Type B pancreatic cell (in vitro differentiated cells): Measurements from ENCODE around the gene OR4E1. TPM values are rescaled to one million over a fixed set of nuclear protein-coding genes. Genes with fewer than 3 reads are reported as not detected.

Source experiments
- DNase-seq: peaks from one replicate; pipeline ENCODE4 v3.0.0; 2021; ENCODE audit warnings: mixed read lengths; ENCODE audit not compliant: unreplicated experiment; ENCODE audit errors: extremely low spot score
- H3K27ac Mint-ChIP-seq: 2 replicates; pipeline ENCODE4 v1.8.0; 2021; ENCODE audit warnings: mild to moderate bottlenecking, mixed read lengths
- H3K27me3 Mint-ChIP-seq: 2 replicates; pipeline ENCODE4 v1.8.0; 2021; ENCODE audit warnings: mixed read lengths
- H3K36me3 Mint-ChIP-seq: 2 replicates; pipeline ENCODE4 v1.8.0; 2021; ENCODE audit warnings: mixed read lengths
- H3K4me1 Mint-ChIP-seq: one replicate; pipeline ENCODE4 v1.8.0; 2021; ENCODE audit warnings: mixed read lengths; ENCODE audit not compliant: unreplicated experiment
- H3K4me3 Mint-ChIP-seq: 2 replicates; pipeline ENCODE4 v1.8.0; 2021; ENCODE audit warnings: mild to moderate bottlenecking, mixed read lengths
- H3K9me3 Mint-ChIP-seq: 2 replicates; pipeline ENCODE4 v1.8.0; 2021; ENCODE audit warnings: mixed read lengths
- CTCF ChIP-seq: fragments of 200-600 bp; sonication (generic); conservative IDR thresholded peaks from 2 replicates; pipeline ENCODE4 v1.5.0; 2021; ENCODE audit warnings: antibody characterized with exemption, mild to moderate bottlenecking
- total RNA-seq: library from RNA; stranded (reverse); gene quantifications from 2 replicates; pipeline ENCODE4 v1.2.1, GENCODE V29; 2021; ENCODE audit warnings: low replicate concordance

The OR4E1 gene
- total RNA-seq, 1 donor from 2014 or later, result not detected

DNA sequence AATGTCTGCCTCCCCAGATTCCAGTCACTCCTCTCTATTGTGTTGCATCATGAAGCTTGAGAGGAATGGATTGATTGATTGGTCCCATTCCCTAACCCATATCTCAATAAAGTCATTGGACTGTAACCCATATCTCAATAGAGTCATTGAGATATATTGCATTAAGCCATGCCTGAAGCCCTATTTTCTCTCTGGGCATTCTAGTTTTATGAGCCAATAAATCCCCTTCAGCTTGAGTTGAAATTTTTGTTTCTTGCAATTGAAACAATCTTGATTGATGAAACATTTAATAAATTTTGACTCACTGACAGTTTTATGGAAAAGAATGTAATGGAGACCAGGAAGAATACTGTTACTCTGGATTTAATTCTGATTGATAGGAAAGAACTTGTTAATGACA is 20.8 kb upstream of the OR4E1 start:
- no peak for TF ChIP-seq CTCF
- Mint-ChIP-seq H3K27ac (no peak overlapping the region), H3K4me1 (no peaks in the 10 kb centered on the region), H3K9me3 (no peaks in the 10 kb centered on the region), H3K36me3 (no peaks in the 10 kb centered on the region), H3K4me3 (no peak overlapping the region), H3K27me3 (peaks cover 3% of the 10 kb centered on the region)
- DNase-seq, result no peak

DNA sequence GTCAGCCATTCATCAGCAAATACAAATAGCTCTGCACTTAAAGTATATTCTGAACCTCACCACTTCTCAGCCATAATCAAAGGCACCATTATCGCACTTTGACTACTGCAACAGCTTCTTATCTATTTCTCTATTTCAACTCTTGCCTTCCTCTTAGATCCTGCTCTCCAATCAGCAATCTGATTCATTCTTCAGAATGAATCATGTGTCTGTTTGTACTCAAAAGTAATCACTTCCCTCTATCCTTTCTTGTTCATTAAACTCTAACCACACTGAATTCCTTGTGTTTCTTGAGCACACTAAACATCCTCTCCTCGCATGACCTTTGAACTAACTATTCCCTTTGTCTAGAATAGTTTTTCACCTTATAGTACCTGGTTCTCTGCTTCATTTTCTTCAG is 12.8 kb upstream of the OR4E1 start:
- no peak overlapping the region for H3K4me3 Mint-ChIP-seq
- no peaks in the 10 kb centered on the region for H3K9me3 Mint-ChIP-seq

DNA sequence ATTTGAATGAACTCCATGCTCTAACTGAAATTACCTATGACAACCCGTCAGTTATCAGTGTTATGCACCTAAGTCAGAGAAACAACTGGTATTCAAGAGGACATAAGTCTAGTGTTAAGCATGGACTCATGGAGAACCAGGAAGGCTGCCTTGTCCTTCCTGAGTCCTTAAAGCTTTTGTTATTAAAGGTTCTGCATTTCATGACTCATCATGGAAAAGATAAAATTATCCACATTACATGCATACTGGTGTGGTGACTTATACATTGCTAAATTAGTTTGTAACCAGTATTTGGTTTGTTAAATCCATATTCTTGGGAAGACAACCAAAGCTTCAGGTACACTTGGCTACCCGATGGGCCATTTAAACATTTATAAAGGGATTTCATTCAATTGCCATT is 6.5 kb upstream of the OR4E1 start:
- no peak for TF ChIP-seq CTCF
- Mint-ChIP-seq H3K36me3 (no peaks in the 10 kb centered on the region), H3K27ac (no peak overlapping the region), H3K4me3 (no peak overlapping the region), H3K4me1 (no peaks in the 10 kb centered on the region), H3K27me3 (peaks cover 8% of the 10 kb centered on the region), H3K9me3 (no peaks in the 10 kb centered on the region)
- no peak for DNase-seq

More for the DNA sequence above, 12.8 kb upstream of the OR4E1 start:
- Mint-ChIP-seq H3K27ac (no peak overlapping the region), H3K27me3 (peaks cover 5% of the 10 kb centered on the region), H3K36me3 (no peaks in the 10 kb centered on the region), H3K4me1 (no peaks in the 10 kb centered on the region)
- no peak for DNase-seq
- no peak for TF ChIP-seq CTCF

GRCh38 chr14:21675566-21675965 is 1.9 kb upstream of the OR4E1 start:
- no peak for TF ChIP-seq CTCF
- Mint-ChIP-seq H3K4me1 (no peaks in the 10 kb centered on the region), H3K27me3 (peaks cover 4% of the 10 kb centered on the region), H3K36me3 (no peaks in the 10 kb centered on the region), H3K9me3 (no peaks in the 10 kb centered on the region), H3K4me3 (no peak overlapping the region), H3K27ac (no peak overlapping the region)
- no peak for DNase-seq

- no peak for TF ChIP-seq CTCF
- H3K36me3 Mint-ChIP-seq, result no peaks in the 10 kb centered on the region
- no peak for DNase-seq
- peaks cover 6% of the 10 kb centered on the region for H3K27me3 Mint-ChIP-seq
- no peak overlapping the region for H3K4me3 Mint-ChIP-seq
- H3K4me1 Mint-ChIP-seq, result no peaks in the 10 kb centered on the region
- no peak overlapping the region for H3K27ac Mint-ChIP-seq
- H3K9me3 Mint-ChIP-seq, result no peaks in the 10 kb centered on the region
Measured at GRCh38 chr14:21672116-21672515, 1.5 kb downstream of the OR4E1 start.

GRCh38 chr14:21671371-21671770 is 2.2 kb downstream of the OR4E1 start:
- Mint-ChIP-seq H3K4me3 (no peak overlapping the region), H3K4me1 (no peaks in the 10 kb centered on the region), H3K9me3 (no peaks in the 10 kb centered on the region), H3K36me3 (no peaks in the 10 kb centered on the region), H3K27me3 (peaks cover 6% of the 10 kb centered on the region), H3K27ac (no peak overlapping the region)
- TF ChIP-seq CTCF, result no peak
- DNase-seq, result no peak
